Measurements from ENCODE around the gene DPH6. TPM values are rescaled to one million over a fixed set of nuclear protein-coding genes. Genes with fewer than 3 reads are reported as not detected.

Gene DPH6
- polyA plus RNA-seq, 2 of the 4 experiments (the other 2 are of a cell fraction), result 11.0 to 33.6 TPM

GRCh38 chr15:35397027-35397426, 148.9 kb downstream of the DPH6 start:
- no peak for ATAC-seq
- no peaks in the 10 kb centered on the region for H3K4me1 ChIP-seq
- FAIRE-seq, result no peak
- H3K27ac ChIP-seq, result no peak overlapping the region
- no peak overlapping the region for H3K4me3 ChIP-seq
- POLR2A ChIA-PET, result no interaction called here
- CTCF ChIA-PET, result interaction anchor here (1.8 kb wide), 1 partner anchor 47 kb away, joined by 6 read pairs; no protein-coding TSS in a partner anchor
- H3K9me3 ChIP-seq, result no peaks in the 10 kb centered on the region
- TF ChIP-seq TP53 (CRISPR knock-in tag; IDR thresholded peaks at IDR 0.05) (no peak), FOSB (CRISPR knock-in tag; IDR thresholded peaks at IDR 0.05) (no peak)
- no peak for DNase-seq (ENCODE audit: low read depth in 1 of 2, low spot score in 1 of 2)
- H3K4me2 ChIP-seq, result no peak overlapping the region

GRCh38 chr15:35394416-35394815, 151.5 kb downstream of the DPH6 start:
- Histone ChIP-seq H3K9me3 (no peaks in the 10 kb centered on the region), H3K27ac (no peak overlapping the region), H3K4me2 (no peak overlapping the region), H3K4me1 (no peaks in the 10 kb centered on the region), H3K4me3 (no peak overlapping the region)
- FAIRE-seq (no peak), DNase-seq (ENCODE audit: low read depth in 1 of 2, low spot score in 1 of 2) (no peak), ATAC-seq (no peak)
- ChIA-PET POLR2A (no interaction called here), CTCF (no interaction called here)
- WGBS (ENCODE audit: missing lambda C conversion rate), result 100% methylated on average over 2 of the region's 2 CpGs
- TF ChIP-seq HMGXB4 (CRISPR knock-in tag; IDR thresholded peaks at IDR 0.05; ENCODE audit: borderline replicate concordance) (no peak), RFX5 (IDR thresholded peaks at IDR 0.05) (no peak), ESRRA (IDR thresholded peaks at IDR 0.05; ENCODE audit: borderline replicate concordance, low read length) (no peak), SREBF2 (IDR thresholded peaks at IDR 0.05) (no peak), USF2 (IDR thresholded peaks at IDR 0.05) (no peak), RCOR1 (IDR thresholded peaks at IDR 0.05; ENCODE audit: low read depth, low read length) (no peak), CBX2 (IDR thresholded peaks at IDR 0.05; ENCODE audit: borderline replicate concordance, low read depth) (no peak), BCL3 (IDR thresholded peaks at IDR 0.05) (no peak), ELK1 (IDR thresholded peaks at IDR 0.05; ENCODE audit: low read depth, low read length) (no peak), RNF2 (IDR thresholded peaks at IDR 0.05; ENCODE audit: borderline replicate concordance, low read depth) (no peak), CBX8 (IDR thresholded peaks at IDR 0.05) (no peak), HEYL (CRISPR knock-in tag; IDR thresholded peaks at IDR 0.05) (no peak)

- TF ChIP-seq TP53 (CRISPR knock-in tag; IDR thresholded peaks at IDR 0.05), result no peak
- no peak for TF ChIP-seq HES2 (IDR thresholded peaks at IDR 0.05)
- TF ChIP-seq NFE2L2 (conservative IDR thresholded peaks at IDR 0.05; ENCODE audit: low read length), result no peak
- TF ChIP-seq ATOH8 (CRISPR knock-in tag; IDR thresholded peaks at IDR 0.05; ENCODE audit: low read depth), result no peak
- TF ChIP-seq HOXA7 (CRISPR knock-in tag; IDR thresholded peaks at IDR 0.05), result no peak
- no peak for TF ChIP-seq HOXB5 (CRISPR knock-in tag; IDR thresholded peaks at IDR 0.05)
- TF ChIP-seq PHF8 (IDR thresholded peaks at IDR 0.05; ENCODE audit: borderline replicate concordance, low read depth), result no peak
- TF ChIP-seq ZNF302 (CRISPR knock-in tag; IDR thresholded peaks at IDR 0.05), result no peak
- TF ChIP-seq EP300 (IDR thresholded peaks at IDR 0.05), result no peak
- no peak for TF ChIP-seq CTCF (IDR thresholded peaks at IDR 0.05)
- no peak for TF ChIP-seq EHMT2 (IDR thresholded peaks at IDR 0.05; ENCODE audit: low read depth)
- no peak for TF ChIP-seq ZSCAN20 (CRISPR knock-in tag; IDR thresholded peaks at IDR 0.05)
- 39% methylated on average over 2 of the region's 2 CpGs for WGBS (ENCODE audit: missing lambda C conversion rate)
- no peak overlapping the region for H3K4me3 ChIP-seq
- no peak for ATAC-seq
- H3K9me3 ChIP-seq, result no peaks in the 10 kb centered on the region
- H3K4me1 ChIP-seq, result no peaks in the 10 kb centered on the region
- no peak for FAIRE-seq
- no peak for DNase-seq (ENCODE audit: low read depth in 1 of 2, low spot score in 1 of 2)
- ChIA-PET CTCF (no interaction called here), POLR2A (no interaction called here)
- H3K4me2 ChIP-seq, result no peak overlapping the region
- no peak overlapping the region for H3K27ac ChIP-seq
Observed at GRCh38 chr15:35393398-35393797, 152.6 kb downstream of the DPH6 start.

All from A549 (cell line).